ENCODE results near the gene SDCBP2.

DNA sequence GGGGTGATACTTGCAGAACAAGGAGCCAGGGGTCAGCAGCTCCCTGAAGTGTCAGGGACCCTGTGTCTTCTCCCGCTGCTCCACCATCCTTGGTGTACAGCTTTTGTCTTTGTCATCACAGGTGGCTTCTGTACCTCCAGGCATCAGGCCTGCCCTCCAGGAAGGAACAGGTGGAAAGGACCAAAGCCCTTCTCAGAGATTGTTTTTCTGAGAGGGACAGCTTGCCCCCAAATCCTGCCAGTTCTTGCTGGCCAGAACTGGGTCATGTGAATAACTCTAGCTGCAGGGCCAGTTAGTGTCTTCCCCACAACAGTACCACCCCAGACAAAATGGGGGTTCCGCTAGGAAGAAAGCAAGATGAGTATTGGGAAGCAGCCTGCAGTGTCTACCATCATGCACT, 31.5 kb downstream of the SDCBP2 start:
- TF ChIP-seq, protein P1, sequence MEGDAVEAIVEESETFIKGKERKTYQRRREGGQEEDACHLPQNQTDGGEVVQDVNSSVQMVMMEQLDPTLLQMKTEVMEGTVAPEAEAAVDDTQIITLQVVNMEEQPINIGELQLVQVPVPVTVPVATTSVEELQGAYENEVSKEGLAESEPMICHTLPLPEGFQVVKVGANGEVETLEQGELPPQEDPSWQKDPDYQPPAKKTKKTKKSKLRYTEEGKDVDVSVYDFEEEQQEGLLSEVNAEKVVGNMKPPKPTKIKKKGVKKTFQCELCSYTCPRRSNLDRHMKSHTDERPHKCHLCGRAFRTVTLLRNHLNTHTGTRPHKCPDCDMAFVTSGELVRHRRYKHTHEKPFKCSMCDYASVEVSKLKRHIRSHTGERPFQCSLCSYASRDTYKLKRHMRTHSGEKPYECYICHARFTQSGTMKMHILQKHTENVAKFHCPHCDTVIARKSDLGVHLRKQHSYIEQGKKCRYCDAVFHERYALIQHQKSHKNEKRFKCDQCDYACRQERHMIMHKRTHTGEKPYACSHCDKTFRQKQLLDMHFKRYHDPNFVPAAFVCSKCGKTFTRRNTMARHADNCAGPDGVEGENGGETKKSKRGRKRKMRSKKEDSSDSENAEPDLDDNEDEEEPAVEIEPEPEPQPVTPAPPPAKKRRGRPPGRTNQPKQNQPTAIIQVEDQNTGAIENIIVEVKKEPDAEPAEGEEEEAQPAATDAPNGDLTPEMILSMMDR (IDR thresholded peaks at IDR 0.05), result no peak
- no peak for TF ChIP-seq POLR2A (IDR thresholded peaks at IDR 0.05)

All from uterus (tissue), 2 donors.